ENCODE data around the gene SCIN.

The SCIN gene

DNA sequence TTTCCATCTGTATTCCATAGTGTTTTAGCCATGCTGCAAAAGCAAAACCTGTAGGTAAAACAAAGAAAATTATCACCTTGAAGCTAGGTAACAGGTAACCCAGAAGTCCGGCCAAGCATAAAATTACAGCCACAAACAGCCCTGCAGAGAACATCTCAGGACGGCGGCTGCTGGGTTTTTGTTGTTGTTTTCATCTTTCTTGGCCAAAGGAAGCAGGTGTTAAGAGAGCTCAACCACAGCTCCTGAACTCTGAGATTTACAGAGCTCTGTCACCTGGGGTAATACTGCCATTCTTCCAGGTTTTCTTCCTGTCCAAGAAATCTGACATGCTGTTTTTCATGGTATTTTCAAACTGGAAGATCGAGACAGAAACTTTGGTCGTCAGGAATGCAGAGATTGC is 847 bp upstream of the SCIN start:
- DNase-seq, result no peak

DNA sequence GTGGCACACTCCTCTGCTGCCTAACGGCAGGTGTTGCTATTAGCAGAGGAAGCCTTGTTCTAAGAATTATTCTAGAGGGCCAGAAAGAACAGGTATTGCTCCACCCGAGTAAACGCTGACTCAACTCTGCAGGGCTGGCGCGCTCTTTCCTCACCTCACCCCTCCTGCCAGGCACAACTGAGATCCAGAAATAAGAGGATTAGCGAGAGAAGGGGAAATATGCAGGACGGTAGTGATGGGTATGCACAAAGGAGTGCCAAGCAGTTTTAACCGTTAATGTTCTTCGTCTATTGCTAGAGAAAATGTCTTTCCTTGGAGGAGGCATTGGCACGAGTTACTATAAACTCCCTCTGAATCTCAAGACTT is 369 bp upstream of the SCIN start:
- no peak for DNase-seq

DNA sequence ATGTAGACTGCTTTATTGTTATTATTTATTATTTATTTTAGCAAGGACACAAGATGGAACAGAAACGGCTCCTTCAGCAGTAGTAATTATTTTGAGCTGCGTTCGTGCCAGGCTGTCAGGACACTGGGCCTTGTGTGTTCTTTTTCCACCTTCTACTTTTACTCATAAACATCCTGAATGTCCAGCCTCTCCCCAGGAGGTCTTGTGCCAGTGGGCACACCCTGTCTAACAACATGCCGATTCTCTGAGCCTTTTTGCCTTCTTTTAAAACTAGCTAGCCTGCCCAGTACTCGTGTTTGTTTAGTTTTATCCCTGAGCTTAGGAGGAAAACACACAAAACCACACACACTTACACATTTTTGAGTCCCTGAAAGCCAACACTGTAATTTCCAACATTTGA is 1.2 kb downstream of the SCIN start:
- no peak for DNase-seq

DNA sequence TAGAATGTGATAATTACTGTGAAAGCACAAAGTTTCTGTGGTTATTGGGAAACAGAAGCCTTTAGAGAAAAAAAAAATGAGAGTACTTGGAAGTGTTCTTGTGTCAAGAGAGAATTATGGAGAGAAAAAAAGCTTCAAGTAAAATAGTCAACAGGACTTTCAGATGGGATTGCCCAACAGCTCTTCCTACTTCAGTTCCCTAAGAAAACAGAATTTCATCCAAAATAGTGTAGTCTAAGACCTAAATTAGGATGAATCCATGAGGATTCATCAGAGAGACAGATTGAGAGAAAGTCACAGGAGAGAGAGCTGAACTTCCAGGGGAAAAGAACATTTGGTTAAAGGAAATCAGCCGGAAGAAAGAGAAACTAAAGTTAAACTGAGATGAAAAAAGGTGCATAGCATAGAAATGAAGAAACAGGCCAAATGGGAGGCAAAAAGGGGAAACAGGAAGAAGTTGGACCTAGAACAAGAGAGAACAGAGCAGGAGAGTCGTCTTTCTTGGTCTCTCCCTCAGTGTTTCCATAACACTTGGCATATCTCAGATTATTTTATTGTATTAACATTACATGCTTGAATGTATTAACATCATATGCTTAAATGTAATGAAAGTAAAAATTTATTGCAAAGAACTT is 2.5 kb downstream of the SCIN start:
- DNase-seq, result no peak

DNA sequence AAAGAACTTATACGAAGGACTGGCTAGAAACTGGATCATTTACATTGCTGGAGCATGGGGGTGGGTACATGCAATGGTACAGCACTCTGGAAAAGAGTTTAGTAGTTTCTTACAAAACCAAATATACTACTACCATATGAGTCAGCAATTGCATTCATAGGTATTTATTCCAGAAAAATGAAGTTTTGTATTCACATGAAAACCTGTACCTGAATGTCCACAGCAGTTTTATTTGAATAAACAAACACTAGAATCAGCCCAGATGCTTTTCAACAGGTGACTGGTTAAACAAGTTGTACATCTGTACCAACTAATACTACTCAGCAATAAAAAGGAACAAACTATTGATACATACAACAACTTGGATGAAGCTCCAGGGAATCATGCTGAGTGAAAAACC is 3.4 kb downstream of the SCIN start:
- DNase-seq, result no peak

DNA sequence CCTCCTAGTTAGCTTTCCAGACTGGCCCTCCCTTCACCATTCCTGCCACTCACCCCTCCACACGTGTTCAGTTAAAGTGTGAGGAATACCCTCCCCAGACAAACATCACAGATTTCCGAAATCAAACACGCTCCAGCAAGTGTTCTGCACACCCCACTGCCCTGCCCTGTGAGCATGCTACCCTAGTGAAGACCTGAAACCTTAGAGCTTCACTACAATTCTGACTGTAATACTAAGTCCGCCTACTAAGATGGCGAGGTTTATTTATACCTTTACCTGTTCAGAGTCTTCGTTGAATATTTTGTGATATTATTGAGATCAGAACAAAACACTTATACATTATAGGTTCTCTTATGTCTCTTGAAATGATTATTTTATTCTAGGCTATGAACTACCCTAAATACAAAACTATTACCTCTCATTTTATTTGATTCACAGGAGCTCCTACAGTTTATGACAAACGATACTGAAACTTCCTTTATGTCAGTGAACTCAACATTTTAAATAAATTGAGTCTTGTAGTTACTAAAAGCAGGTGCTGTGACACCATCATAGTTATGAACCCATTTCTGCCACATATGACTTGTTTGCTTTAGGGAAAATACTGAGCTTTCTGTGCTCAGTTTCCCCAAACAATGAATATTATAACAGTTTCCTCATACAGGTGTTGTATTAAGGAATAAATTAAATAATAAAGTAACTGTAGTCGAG is 8.6 kb downstream of the SCIN start:
- no peak for DNase-seq

DNA sequence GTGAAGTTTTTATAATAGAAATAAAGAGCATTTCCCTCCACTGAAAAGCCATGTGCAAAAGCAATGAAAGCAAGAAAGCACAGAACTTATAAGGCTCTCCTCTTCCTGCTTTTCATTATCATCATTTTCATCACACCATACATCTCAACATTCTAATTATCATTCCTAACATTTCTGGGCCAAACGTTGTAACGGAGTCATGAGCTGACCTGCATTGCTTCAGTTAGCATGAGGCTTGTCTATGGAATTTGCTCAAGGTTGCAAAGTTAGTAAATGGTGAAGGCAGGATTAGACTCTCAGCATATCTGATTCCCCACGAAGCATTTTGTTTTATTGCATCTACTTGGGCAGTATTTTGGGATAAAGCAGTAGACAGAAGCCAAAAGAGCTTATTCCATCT is 11.4 kb downstream of the SCIN start:
- DNase-seq, result no peak

DNA sequence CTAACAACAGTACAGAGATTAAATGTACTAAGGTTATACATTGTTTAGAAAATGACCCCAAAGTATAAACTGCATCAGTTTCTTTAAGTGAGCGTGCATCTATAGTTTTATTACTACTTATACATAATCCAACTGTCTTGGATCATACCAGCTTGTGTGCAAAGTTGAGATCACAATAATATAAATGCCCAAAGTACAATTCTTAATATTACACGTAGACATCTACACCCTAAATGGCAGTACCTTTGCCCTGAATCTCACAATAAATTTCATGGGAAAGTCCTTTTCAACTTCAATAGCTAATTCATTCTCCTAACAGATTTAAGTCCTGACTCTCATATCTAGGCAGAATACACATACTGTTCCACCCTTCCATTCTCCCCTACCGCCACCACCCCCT is 11.8 kb downstream of the SCIN start:
- DNase-seq, result no peak

DNA sequence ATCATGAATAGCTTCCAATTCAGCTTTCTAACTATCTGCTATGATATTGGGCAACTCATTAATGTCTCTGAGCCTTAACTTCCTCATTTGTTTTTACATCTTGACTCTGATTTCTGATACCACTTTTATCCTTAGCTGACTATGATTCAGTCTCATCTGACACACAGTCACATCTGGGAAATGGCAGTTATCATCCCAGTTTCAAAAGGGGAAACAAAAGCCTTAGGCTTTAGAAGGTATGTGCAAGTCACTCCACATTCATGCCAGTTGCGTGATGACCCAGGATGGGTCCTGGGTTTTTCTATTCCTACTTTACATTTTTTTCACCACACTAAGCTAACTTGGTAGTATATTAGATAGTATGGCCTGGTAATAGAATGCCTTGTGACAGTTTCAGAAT is 12.7 kb downstream of the SCIN start:
- DNase-seq, result no peak

DNA sequence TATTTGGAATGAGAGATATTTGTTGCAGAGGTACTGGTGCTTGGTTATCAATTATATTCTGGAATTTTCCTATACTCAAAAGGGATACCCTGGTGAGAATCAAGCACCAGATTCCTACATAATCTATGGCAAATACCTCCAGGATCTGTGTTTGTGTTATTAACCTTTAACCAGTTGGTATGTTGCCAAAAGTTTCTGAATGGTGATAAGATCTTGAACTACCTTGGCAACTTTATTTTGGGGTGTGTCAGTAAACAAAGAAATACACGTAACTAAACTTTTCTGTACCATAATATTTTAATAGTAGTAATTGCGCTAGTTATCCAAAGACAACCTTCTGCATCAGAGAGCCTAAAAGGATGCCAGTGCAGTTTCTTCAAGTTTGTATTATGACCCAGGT is 13.4 kb downstream of the SCIN start:
- no peak for DNase-seq

DNA sequence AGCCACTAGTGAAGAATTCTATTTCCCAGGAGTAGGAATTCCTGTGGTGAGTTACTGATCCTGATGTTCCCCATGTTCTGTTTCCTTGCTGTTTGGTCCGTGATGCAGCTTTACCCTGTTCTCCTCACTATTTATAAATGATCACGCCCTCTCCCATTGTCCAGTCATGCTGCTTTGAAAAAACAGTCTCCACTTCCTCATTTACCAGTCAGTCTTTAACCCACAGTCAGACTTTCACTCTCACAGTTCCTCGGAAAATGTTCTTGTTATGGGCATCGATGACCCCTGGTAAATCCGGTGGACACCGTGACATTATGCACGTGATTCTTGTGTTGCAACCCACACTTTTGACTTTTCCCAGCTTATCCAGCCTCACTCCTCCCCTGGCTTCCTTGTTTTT is 14.4 kb downstream of the SCIN start:
- peak; percentile 14 for DNase-seq

DNA sequence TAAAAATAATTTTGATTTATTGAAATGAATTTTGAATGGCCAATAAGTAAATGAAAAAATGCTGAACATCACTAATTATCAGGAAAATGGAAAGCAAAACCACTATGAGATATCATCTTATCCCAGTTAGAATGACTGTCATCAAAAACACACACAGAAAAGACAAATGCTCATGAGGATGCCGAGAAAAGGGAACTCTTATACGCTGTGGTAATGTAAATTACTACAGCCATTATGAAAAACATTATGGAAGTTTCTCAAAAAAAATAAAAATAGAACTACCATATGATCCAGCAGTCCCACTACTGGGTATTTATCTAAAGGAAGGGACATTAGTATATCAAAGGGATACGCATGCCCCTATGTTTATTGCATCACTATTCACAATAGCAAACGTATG is 15.8 kb downstream of the SCIN start:
- DNase-seq, result no peak

DNA sequence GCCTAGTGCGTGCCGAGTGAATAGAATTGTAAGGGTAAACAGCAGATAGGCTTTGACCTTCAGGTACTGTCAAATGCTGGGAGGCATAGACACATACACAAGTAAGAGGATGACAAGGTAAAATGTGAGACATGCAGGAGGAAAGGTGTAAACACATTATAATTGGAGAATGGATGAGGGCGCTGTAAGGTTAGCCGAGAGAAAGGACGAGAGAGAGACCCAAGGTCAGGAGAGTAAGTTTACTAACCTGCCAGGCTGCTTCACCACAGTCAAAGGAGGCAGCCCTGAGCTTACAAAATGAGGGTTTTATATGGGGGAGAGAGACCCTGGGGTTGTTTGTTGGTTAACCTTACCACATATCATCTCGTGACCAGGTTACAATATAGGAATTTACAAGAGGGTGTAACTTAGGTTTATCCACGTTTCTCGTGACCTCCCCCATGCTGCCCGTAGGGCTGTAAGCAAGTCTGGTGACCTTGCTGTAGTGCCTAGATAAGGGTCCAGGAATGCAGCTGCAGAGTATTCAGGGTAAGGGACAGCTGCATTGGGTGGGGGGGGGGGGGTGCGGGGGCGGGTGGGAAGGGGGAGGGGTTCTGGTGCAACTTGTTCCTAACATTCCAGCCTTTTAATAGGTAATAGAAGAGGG is 17.9 kb downstream of the SCIN start:
- DNase-seq, result no peak

DNA sequence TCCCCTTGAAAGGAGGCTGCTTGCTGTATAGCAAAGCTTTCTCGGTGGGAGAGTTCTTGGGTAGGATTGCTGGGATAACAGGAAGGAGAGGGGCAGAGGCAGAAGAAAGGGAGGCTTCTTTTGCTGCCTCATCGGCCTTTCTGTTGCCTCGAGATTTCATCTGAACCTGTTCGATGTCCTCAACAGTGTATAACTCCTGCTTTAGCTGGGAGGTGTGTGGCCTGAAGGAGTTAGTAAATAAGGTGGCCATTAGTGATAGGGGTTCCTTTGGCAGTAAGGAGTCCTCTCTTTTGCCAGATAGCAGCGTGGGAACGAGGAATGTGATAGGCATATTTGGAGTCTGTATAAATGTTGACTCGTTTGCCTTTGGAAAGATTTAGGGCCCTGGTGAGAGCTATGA is 20.0 kb downstream of the SCIN start:
- no peak for DNase-seq

DNA sequence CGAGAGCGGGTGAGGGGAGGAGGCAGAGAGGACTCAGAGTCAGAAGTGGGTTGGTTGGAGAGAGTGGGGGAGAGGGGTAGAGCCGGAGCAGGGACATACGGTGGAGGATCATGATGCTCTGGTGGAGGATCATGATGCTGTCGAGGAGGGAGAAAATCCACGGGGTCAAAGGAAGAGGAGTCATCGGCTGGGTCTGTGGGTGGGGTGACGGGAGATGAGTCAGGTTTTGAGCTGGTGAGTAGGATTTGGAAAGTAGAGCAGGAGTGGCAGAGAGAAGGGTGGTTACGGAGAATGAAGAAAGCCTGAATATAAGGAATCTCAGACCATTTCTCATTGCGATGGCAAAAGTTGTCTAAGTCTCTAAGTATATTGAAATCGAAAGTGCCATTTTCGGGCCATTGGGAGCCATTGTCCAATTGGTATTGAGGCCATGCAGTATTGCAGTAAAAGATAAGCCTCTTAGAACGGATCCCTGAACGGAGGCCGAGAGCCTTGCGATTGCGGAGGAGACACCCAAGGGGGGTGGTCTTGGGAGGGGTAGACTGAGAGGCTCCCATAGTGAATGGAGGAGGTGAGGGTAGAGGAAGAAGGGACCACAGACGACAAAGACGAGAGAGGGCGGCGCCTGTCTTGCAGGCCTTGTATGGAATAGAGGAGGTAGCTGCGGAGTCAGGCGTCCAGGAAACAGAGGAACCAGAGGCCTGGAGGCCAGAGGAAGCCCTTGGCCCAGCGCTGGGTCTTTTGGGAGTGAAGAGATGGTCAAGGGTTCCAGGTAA is 23.8 kb downstream of the SCIN start:
- DNase-seq, result no peak

DNA sequence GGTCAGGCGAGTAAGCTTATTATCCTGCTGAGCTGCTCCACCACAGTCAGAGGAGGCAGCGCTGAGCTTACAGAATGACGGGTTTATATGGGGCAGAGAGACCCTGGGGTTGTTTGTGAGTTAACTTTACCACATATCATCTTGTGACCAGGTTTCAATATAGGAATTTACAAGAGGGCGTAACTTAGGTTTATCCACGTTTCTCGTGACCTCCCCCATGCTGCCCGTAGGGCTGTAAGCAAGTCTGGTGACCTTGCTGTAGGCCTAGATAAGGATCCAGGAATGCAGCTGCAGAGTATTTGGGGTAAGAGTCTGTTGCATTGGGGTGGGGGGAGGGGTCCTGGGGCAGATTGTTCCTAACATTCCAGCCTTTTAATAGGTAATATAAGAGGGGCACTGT is 24.6 kb downstream of the SCIN start:
- no peak for DNase-seq

DNA sequence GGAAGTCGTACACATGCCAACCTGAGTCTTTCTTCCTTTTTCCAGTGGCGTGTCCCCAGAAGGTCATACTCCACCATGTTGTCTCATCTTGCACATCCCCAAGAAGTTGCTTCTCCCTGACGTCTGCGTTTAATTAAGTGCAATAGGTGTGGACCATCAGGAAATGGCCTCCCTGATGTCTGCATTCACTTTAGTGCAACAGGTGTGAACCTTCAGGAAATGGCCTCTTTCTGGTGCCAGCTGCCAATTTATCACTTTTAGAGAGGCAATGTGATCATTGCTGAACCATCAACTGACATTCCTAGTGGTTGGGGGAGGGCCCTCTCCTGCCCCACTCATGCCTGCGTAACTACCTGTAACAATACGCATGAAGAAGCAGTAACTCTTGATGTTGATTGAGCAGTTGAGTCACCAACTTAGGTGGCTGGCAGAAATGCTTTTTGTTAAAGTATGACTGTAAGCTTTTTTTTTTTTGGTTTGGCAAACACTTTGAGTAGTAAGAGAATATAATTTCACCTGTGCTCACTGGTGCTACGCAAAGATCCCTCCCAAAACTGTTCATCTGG is 25.8 kb downstream of the SCIN start:
- DNase-seq, result no peak

DNA sequence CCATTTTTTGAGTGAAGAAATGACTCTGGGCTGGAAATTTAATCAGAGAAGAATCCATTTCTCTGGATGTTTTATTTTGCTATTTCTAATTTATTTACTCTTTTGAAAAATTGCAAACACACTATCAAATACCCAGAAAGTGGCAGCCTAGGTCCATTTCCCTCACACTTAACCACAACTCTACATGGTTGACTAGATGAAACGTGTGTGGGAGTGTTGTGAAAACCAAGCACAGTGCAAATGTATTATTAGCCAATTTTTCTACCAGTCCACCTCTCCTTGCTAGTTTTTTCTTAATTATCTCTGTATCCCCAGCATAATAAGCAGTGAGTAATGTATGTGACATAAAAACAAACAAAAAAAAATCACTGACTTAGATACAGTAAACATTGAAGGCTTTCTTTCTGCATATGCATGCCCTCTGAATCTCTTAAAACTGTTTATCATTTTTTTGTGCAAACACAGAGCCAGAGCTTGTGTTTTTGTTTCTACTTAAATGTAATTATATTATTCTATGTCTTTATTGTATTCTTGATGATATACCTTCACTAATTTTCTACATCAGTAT is 30.9 kb downstream of the SCIN start:
- DNase-seq, result no peak

DNA sequence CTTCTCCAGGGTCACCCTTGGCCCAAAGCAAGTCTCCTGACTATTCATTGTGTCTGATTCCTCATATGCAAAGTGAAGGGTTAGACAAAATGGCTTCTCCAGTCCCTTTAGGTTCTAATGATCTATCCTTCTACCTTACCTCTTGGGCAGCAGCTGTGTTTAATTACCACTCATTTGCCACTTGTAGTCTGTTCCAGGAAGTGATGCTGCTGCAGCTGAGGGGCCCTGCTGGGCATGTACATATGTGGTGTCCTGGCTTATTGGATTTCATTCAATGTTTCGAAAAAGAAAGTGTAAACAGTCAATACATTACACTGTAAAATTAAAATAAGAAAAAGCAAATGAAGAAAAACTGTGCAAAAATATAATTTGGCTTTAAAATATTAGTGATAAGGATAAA is 36.6 kb downstream of the SCIN start:
- DNase-seq, result no peak

DNA sequence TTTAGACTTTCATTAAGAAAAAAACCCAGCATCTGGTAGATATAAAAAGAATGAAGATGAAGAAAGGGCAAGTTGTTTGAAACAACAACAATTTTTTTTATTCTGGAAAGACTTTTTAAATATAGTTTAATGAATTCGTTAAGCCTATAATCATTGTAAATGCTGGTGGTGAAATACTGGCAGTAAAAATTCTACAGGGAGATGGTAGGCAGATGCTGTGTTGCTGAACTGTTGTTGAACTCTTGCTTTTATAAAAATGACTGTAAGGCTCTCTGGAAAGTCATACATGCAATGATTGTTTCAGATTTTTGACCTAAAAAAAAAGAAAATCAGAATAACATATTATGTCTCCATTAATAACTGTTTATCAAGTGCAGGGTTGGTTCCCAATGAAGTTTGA is 39.0 kb downstream of the SCIN start:
- no peak for DNase-seq

DNA sequence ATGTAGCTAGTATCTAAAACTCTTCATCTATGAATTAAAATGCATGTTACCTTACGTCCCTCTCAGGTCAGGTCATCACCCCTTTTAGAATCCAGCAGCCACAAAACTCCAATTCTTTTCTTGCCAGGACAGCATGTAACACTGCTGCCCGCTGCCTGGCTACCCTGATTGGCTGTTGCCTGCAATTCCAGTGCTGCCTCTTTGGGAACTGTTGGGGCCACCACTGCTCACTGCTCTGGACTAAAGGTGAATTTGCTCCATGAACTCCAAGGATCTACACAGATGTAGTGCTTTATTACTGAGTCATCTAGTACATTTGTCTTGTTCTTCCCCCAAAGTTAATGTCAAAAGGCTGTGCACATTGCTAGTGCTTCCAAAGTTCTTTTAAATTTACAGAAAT is 40.4 kb downstream of the SCIN start:
- no peak for DNase-seq

DNA sequence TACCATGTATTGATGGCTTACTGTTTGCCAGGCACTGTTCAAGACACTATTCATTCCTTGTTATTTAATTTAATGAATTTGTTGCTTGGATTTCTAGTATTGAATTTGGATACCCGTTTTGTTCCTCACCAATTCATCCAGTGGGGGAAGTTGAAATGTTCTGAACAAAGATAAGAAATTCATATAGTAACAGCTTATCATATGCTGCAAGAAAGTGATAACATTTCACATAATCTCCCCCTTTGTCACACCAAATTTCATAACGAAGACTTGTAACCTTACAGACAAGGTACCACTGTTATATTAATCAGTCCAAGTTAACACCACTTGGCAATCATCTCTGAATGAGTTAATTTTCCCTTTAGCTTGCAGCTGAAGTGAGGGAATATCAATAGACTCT is 42.1 kb downstream of the SCIN start:
- DNase-seq, result no peak

DNA sequence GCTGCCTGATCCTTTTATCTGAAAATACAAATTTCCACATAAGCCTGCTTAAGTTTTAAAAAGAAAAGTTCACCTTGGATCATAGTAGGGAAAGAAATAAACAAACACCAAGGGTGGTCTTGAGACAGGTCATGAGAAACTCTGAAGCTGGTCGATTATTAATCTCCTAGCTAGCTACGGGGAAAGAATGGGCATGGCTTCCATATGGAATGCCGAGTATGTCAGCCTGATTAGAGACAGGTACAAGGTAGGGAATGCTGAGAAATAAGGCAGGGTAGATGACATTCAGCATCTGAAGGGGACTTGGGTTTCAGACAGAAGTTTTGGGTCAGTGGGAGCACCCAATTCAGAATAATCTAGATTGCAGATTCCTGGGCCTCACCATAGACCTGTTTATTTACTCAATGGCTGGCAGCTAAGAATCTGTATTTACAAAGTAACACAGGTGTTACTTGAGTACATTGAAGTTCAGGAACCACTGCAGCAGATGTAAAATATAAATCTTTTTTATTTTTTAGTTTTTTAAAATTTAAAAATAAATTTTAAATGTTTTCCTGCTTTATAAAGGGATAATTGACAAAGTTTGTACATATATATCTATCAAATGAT is 49.0 kb downstream of the SCIN start:
- DNase-seq, result no peak

Data from CD4-positive, alpha-beta T cell treated with Interferon gamma for 1 hour (primary cell).